ENCODE data around the gene JAM3.

DNA sequence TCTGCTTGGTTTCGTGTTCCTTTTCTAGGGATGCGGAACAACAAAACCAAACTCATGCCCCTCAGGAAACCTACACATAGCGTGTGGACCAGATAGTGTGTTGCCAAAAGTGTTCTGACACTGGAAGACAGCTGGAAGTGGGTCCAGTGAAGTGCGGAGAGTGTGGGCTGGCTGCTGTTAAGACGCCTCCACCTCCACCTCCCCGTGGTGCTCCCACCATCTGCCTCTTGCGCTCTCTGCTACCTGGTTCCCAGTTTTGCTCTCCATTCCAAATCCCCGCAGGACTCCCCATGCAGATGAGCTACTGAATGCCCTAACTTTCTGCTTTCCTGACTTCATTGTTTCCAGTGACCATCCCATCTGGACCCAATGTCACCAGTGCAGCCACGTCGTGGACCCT lies 103.1 kb downstream of the JAM3 start:
- TF ChIP-seq, protein P1, sequence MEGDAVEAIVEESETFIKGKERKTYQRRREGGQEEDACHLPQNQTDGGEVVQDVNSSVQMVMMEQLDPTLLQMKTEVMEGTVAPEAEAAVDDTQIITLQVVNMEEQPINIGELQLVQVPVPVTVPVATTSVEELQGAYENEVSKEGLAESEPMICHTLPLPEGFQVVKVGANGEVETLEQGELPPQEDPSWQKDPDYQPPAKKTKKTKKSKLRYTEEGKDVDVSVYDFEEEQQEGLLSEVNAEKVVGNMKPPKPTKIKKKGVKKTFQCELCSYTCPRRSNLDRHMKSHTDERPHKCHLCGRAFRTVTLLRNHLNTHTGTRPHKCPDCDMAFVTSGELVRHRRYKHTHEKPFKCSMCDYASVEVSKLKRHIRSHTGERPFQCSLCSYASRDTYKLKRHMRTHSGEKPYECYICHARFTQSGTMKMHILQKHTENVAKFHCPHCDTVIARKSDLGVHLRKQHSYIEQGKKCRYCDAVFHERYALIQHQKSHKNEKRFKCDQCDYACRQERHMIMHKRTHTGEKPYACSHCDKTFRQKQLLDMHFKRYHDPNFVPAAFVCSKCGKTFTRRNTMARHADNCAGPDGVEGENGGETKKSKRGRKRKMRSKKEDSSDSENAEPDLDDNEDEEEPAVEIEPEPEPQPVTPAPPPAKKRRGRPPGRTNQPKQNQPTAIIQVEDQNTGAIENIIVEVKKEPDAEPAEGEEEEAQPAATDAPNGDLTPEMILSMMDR (IDR thresholded peaks at IDR 0.05) = no peak
- TF ChIP-seq, protein P2, sequence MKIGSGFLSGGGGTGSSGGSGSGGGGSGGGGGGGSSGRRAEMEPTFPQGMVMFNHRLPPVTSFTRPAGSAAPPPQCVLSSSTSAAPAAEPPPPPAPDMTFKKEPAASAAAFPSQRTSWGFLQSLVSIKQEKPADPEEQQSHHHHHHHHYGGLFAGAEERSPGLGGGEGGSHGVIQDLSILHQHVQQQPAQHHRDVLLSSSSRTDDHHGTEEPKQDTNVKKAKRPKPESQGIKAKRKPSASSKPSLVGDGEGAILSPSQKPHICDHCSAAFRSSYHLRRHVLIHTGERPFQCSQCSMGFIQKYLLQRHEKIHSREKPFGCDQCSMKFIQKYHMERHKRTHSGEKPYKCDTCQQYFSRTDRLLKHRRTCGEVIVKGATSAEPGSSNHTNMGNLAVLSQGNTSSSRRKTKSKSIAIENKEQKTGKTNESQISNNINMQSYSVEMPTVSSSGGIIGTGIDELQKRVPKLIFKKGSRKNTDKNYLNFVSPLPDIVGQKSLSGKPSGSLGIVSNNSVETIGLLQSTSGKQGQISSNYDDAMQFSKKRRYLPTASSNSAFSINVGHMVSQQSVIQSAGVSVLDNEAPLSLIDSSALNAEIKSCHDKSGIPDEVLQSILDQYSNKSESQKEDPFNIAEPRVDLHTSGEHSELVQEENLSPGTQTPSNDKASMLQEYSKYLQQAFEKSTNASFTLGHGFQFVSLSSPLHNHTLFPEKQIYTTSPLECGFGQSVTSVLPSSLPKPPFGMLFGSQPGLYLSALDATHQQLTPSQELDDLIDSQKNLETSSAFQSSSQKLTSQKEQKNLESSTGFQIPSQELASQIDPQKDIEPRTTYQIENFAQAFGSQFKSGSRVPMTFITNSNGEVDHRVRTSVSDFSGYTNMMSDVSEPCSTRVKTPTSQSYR (CRISPR knock-in tag; IDR thresholded peaks at IDR 0.05) = no peak
- TF ChIP-seq ATF1 (CRISPR knock-in tag; IDR thresholded peaks at IDR 0.05) (no peak), FOXK1 (CRISPR knock-in tag; IDR thresholded peaks at IDR 0.05) (no peak)
- TF ChIP-seq, protein P3, sequence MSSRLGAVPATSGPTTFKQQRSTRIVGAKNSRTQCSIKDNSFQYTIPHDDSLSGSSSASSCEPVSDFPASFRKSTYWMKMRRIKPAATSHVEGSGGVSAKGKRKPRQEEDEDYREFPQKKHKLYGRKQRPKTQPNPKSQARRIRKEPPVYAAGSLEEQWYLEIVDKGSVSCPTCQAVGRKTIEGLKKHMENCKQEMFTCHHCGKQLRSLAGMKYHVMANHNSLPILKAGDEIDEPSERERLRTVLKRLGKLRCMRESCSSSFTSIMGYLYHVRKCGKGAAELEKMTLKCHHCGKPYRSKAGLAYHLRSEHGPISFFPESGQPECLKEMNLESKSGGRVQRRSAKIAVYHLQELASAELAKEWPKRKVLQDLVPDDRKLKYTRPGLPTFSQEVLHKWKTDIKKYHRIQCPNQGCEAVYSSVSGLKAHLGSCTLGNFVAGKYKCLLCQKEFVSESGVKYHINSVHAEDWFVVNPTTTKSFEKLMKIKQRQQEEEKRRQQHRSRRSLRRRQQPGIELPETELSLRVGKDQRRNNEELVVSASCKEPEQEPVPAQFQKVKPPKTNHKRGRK (CRISPR knock-in tag; IDR thresholded peaks at IDR 0.05; ENCODE audit: borderline replicate concordance) = no peak
- TF ChIP-seq, protein P4, sequence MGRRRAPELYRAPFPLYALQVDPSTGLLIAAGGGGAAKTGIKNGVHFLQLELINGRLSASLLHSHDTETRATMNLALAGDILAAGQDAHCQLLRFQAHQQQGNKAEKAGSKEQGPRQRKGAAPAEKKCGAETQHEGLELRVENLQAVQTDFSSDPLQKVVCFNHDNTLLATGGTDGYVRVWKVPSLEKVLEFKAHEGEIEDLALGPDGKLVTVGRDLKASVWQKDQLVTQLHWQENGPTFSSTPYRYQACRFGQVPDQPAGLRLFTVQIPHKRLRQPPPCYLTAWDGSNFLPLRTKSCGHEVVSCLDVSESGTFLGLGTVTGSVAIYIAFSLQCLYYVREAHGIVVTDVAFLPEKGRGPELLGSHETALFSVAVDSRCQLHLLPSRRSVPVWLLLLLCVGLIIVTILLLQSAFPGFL (CRISPR knock-in tag; IDR thresholded peaks at IDR 0.05; ENCODE audit: borderline replicate concordance) = no peak

Data from WTC11 (cell line).